Measurements from ENCODE around the gene TINCR.

The TINCR gene

DNA sequence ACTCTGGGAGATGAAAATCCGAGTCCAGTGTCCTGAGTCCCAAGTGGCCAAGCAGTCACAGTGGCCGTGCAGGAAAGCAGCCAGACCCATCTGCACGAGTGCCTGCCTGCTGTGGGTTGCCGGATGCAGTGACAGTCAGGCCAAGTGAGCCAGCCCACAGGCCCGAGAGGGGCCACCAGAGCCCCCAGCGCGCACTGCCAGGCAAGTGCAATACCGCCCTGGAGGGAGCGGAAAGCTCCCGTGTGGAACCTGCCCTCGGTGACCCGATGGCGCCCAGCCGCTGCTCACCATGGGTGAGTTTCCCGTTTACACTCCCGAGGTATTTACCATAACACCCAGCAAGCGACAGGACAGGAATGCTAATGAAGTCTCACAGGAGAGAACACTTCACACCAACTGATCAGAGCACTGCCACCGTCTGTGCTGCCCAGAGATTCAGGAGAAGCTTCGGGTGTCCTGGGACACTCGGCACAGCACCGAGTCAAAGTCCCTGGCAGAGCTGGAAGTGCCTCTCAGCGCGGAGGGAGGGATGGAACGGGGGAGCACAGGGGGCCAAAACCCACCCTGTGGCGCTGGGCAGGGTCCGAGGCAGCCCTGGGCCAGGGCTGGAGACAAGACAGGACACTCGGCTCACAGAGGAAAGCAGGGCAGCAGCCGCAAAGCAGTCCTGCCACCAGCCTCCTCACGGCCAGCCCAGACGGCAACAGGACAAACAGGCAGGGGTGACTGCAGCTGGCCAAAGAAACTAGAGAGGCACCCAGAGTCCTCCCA is 21.3 kb upstream of the TINCR start:
- peak; percentile 53 for DNase-seq (ENCODE audit: low read depth, low spot score)

DNA sequence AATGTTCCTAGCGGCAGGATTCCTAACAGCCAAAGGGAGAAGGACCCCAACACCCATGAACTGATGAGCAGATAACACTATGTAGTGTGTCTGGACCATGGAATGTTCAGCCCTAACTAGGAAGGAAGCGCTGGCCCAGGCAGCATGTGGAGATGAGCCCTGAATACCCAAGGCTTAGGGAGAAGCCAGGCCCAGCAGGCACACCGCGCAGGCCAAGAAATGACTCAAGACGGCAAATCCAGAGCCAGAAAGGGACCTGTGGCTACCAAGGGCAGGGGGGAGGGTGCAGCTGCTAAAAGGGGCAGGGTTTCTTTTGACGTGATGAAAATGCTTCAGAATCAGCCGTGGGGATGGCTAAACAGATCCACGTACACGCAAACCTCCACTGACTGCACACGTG is 20.7 kb upstream of the TINCR start:
- DNase-seq (ENCODE audit: low read depth, low spot score) = peak; percentile 72

DNA sequence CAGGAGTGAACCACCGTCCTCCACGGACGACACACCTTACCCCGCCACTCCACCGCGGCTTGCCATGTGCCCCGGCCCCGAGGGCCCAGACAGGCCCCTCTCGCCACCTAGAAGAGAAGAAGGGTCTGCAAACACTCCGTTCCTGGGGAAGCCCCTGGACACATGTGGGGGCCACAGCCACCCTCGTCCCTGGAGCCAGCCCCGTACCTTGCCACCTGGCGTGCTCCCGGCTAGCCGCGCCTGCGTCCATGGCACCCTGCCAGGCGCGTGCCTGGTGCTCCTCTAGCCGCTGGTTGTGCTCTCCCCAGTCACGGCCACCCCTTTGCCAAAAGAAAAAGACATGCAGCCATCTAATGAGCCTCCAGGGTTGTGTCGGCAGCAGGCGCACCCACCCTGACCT is 19.9 kb upstream of the TINCR start:
- DNase-seq (ENCODE audit: low read depth, low spot score) = no peak

GRCh38 chr19:5587071-5587455 is 19.3 kb upstream of the TINCR start:
- no peak for DNase-seq (ENCODE audit: low read depth, low spot score)

DNA sequence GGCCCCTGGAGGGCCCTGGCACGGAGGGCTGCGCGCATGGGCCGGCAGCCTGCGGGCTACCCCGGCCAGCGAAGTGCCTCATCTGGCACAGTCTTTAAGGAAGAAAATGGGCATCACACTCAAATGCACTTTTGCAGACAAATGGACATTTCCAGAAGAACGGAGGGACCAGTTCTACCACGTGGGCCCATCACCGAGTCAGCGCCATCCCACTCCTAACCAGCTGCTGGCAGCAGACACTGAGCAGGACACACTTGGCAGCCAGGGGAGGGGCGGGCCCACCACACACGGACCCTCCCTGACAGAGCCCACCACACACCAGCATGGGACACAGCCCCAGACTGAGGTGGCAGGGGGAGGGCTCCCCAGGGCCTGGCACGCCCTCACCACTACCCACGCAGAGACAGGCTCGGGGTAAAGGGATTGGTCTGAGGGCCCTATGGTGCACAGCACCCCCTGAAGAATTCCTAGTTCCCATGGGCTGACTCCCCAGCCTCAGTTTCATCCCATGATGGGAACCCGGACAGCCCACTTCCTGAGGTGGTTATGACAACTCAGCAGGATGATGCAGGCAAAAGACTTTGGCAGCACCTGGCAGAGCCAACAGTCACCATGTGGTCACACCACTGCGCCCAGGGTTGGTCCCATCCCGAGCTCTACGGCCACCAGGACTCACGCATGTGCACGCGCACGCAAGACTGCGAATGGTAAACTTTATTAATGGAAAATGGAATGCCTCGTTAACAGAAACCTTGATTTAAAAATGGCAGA is 18.7 kb upstream of the TINCR start:
- no peak for DNase-seq (ENCODE audit: low read depth, low spot score)

GRCh38 chr19:5585461-5586299 is 17.9 kb upstream of the TINCR start:
- peak; percentile 56 for DNase-seq (ENCODE audit: low read depth, low spot score)

- DNase-seq (ENCODE audit: low read depth, low spot score) = no peak
Measured at GRCh38 chr19:5580161-5580571, 12.4 kb upstream of the TINCR start.

DNA sequence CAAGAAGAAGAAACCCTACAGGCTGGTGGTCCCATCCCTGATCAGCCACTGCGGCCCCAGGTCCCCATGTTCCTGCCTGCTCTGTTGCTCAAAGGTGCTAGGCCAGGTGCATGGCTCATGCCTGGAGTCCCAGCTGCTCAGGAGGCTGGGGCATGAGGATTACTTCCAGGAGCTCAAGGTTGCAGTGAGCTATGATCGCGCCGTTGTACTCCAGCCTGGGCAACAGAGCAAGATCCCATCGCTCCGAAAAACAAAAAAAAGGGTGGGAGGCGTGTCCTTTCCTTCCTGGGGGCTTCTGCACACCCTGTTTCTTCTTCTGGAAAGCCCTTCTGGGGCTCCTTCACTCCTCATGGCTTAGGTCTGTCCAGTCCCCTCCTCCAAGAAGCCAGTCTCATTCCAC is 11.9 kb upstream of the TINCR start:
- no peak for DNase-seq (ENCODE audit: low read depth, low spot score)

GRCh38 chr19:5579286-5579685 is 11.5 kb upstream of the TINCR start:
- no peak for DNase-seq (ENCODE audit: low read depth, low spot score)

GRCh38 chr19:5578097-5578846 is 10.5 kb upstream of the TINCR start:
- peak; percentile 77 for DNase-seq (ENCODE audit: low read depth, low spot score)

- no peak for DNase-seq (ENCODE audit: low read depth, low spot score)
Measured at GRCh38 chr19:5575590-5575989, 7.8 kb upstream of the TINCR start.

- DNase-seq (ENCODE audit: low read depth, low spot score) = no peak
Measured at GRCh38 chr19:5572556-5573286, 5.0 kb upstream of the TINCR start.

DNA sequence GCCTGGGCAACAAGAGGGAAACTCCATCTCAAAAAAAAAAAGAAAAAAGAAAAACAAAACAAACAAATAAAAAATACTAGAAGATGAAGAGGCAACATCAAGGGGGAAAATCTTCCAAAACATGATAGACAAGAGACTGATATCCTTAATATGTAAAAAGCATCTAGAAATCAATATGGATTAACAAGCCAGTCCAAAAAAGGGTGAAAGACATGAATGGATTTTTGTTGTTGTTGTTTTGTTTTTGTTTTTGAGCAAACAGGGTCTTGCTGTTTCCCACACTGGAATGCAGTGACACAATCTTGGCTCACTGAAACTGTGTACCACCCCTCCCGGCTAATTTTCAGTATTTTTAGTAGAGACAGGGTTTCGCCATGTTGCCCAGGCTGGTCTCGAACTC is 4.0 kb upstream of the TINCR start:
- DNase-seq (ENCODE audit: low read depth, low spot score) = no peak

GRCh38 chr19:5567970-5568407 is 236 bp upstream of the TINCR start:
- DNase-seq (ENCODE audit: low read depth, low spot score) = no peak

DNA sequence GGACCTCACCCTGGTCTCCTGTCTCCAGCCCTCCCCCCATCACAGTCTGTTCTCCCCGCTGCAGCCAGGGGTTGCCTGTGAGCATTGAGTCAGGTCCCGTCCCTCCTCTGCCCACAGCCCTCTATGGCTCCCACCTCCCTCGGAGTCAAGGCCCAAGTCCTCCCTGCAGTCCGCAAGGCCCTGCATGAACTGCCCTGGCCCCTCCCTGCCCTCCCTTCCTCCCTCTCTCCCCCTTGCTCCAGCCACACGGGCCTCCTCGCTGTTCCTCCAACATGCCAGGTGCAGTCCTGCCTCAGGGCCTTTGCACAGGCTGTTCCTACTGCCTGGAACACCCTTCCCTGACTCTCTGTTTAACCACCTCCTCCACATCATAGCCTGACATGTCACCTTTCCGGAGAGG is 2.8 kb downstream of the TINCR start:
- no peak for DNase-seq (ENCODE audit: low read depth, low spot score)

DNA sequence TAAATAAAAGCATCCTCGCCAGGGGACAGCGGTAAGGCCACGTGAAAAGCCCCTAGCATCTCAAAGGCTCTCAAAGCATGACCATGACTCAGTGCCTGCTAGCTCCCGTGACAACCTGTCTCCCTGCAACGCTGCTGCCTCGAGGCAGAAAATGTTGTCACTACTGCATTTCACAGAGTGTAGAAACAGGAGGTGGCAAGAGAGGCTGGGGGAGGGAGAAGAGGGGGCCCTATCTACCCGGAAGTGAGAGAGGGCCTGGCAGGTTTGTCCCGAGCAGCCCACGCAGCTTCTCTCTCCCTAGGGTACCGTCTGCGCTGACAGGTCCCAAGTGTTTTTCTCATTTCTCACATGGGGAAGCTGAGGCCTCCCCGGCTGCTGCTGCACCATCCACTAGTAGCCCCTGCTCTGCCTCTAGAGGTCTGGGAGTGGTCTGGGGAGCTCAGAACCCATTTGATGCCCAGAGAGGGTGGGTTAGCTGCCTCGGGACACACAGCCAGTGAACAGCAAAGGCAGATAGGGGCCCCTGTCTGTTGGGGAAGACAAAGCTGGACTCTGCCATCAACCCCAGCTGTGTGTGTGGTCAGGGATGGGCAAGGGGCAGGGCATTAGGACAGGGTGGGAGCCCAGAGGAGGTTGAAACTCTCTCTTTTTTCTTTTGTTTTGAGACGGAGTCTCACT is 3.7 kb downstream of the TINCR start:
- DNase-seq (ENCODE audit: low read depth, low spot score) = peak; percentile 42

GRCh38 chr19:5563008-5563431 is 4.7 kb downstream of the TINCR start:
- DNase-seq (ENCODE audit: low read depth, low spot score) = no peak

DNA sequence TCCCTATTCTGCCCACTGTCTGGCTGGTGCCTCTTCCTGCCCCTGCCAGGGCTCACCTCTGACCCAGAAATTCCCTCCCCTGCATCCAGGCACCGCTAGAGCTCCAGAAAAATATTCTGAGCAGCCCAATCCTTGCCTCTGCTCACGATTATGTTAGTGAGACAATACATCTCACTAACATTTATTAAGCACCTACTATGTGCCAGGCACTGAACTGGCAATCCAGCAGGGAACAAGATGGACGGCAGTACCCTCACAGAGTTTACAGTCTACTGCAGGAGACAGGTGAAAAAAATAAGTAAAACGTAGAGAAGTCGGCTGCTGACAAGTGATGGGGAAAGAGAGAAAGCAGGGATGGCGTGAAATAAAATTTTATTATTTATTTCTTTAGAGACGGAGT is 5.5 kb downstream of the TINCR start:
- DNase-seq (ENCODE audit: low read depth, low spot score) = no peak

DNA sequence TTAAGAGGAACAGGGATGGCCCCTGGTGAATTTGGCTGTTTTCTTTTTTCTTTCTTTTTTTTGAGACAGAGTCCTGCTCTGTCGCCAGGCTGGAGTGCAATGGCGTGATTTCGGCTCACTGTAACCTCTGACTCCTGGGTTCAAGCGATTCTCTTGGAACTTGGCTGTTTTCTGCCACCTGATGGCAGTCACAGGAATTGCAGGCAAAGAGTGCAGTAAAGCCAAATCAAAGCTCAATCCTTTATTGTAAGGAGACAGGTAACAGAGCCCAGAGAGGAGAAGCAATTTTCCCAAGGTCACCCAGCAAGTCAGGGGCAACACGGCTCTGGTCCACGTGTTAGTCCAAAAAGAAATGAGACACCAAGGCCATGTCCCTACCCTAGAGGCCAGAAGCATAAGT is 6.2 kb downstream of the TINCR start:
- no peak for DNase-seq (ENCODE audit: low read depth, low spot score)

DNA sequence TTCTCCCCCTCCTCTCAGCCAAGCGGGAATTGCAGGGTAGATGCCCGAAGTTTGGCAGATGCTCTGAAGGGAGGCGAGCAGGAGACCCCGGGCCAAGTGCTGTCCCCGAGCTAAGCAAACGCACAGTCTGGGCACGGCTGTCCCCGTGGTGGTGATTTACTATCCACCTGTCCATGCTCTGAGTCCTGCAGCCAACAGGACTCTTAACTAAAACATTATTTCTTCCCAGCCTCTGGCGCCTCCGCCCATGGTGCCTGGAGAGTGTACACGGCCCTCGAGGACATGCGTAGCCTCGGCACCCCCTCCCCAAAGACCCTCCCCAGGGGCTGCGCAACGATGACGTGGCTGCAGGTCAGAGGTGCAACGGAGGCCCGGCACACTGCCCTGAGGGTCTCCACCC is 7.6 kb downstream of the TINCR start:
- no peak for DNase-seq (ENCODE audit: low read depth, low spot score)
